HepG2 (cell line): ENCODE measurements around the gene ASXL1. TPM values are rescaled to one million over a fixed set of nuclear protein-coding genes. Genes with fewer than 3 reads are reported as not detected.

ENCODE experiments used
- BCL3 ChIP-seq: sonication (generic); formaldehyde crosslinking; IDR thresholded peaks from 2 replicates; pipeline ENCODE4 v1.5.1; 2020; ENCODE audit warnings: mild to moderate bottlenecking, missing genetic modification reagents, moderate library complexity
- BORCS8-MEF2B ChIP-seq: sonication (generic); formaldehyde crosslinking; IDR thresholded peaks from 2 replicates; pipeline ENCODE4 v1.8.0; 2022; ENCODE audit warnings: mild to moderate bottlenecking, missing genetic modification reagents
- BRD4 ChIP-seq: sonication (generic); formaldehyde crosslinking; IDR thresholded peaks from 2 replicates; pipeline ENCODE4 v1.4.0; 2020; ENCODE audit warnings: missing genetic modification reagents
- FOSL2 ChIP-seq: sonication (generic); formaldehyde crosslinking; IDR thresholded peaks from 2 replicates; pipeline ENCODE4 v1.4.0; 2020; ENCODE audit warnings: missing genetic modification reagents
- KAT2B ChIP-seq: fragments of 150-350 bp; IDR thresholded peaks from 2 replicates; pipeline ENCODE4 v1.6.1; 2014; ENCODE audit warnings: low read depth, low read length, borderline replicate concordance
- KDM5B ChIP-seq: sonication (generic); formaldehyde crosslinking; IDR thresholded peaks from 2 replicates; pipeline ENCODE4 v1.4.0; 2020; ENCODE audit warnings: missing genetic modification reagents, mild to moderate bottlenecking, borderline replicate concordance
- MYC ChIP-seq: sonication (generic); formaldehyde crosslinking; IDR thresholded peaks from 2 replicates; pipeline ENCODE4 v1.9.0; 2021; ENCODE audit warnings: missing genetic modification reagents, borderline replicate concordance
- NFE2L1 ChIP-seq: sonication (generic); formaldehyde crosslinking; IDR thresholded peaks from 2 replicates; pipeline ENCODE4 v1.4.0; 2020; ENCODE audit warnings: missing genetic modification reagents, mild to moderate bottlenecking, borderline replicate concordance
- RFXAP ChIP-seq: sonication (generic); formaldehyde crosslinking; IDR thresholded peaks from 2 replicates; pipeline ENCODE4 v1.4.0; 2020; ENCODE audit warnings: missing genetic modification reagents, borderline replicate concordance
- RXRB ChIP-seq: IDR thresholded peaks from 2 replicates; pipeline ENCODE4 v1.6.1; 2016; ENCODE audit warnings: borderline replicate concordance, missing genetic modification reagents, missing compliant biosample characterization
- SOX6 ChIP-seq, 2 experiments: fragments of 450-650 bp in 1 of 2; sonication (generic) in 1 of 2; formaldehyde crosslinking in 1 of 2; IDR thresholded peaks; 2 replicates each; pipeline versions ENCODE4 v1.4.0 to v1.6.1; 2017 to 2020; ENCODE audit warnings: antibody characterized with exemption in 1 of 2, mild to moderate bottlenecking in 1 of 2, missing genetic modification reagents in 1 of 2
- TCF7L2 ChIP-seq: IDR thresholded peaks from 2 replicates; pipeline ENCODE4 v1.6.1; 2011; ENCODE audit warnings: mild to moderate bottlenecking, low read depth, low read length, moderate library complexity
- ZBTB39 ChIP-seq: sonication (generic); formaldehyde crosslinking; IDR thresholded peaks from 2 replicates; pipeline ENCODE4 v1.5.0; 2020; ENCODE audit warnings: missing genetic modification reagents
- ZNF274 ChIP-seq: sonication (generic); formaldehyde crosslinking; IDR thresholded peaks from 2 replicates; pipeline ENCODE4 v1.5.1; 2020; ENCODE audit warnings: mild to moderate bottlenecking, missing genetic modification reagents
- ZNF331 ChIP-seq: sonication (generic); formaldehyde crosslinking; IDR thresholded peaks from 2 replicates; pipeline ENCODE4 v1.4.0; 2020; ENCODE audit warnings: missing genetic modification reagents
- ZNF776 ChIP-seq: sonication (generic); formaldehyde crosslinking; IDR thresholded peaks from 2 replicates; pipeline ENCODE4 v1.4.0; 2020; ENCODE audit warnings: mild to moderate bottlenecking, missing genetic modification reagents
- polyA plus RNA-seq, 8 experiments: library from polyadenylated mRNA; depleted of rRNA in 3 of 8; stranded (reverse) in 7 of 8; unstranded in 1 of 8; fragments of >200 nt; fragmentation: Illumina TruSeq in 4 of 8; extraction: Trizol in 4 of 8; gene quantifications; 2 replicates each; pipeline versions ENCODE4 v1.2.1 to v1.2.3, GENCODE V29; 2011 to 2016; ENCODE audit warnings: low read depth in 4 of 8, missing spikeins in 1 of 8, mixed read lengths in 1 of 8; ENCODE audit not compliant: insufficient read depth in 1 of 8
- total RNA-seq, 5 experiments: library from RNA; depleted of rRNA; stranded (reverse); fragments of >200 nt; fragmentation: Illumina TruSeq; extraction: Trizol; gene quantifications; 2 replicates each; pipeline ENCODE4 v1.2.3, GENCODE V29; 2016; ENCODE audit warnings: low read depth in 1 of 5
- TF ChIP-seq, protein P1 (sequence below): sonication (generic); formaldehyde crosslinking; conservative IDR thresholded peaks from 2 replicates; pipeline ENCODE4 v1.8.1; 2023; ENCODE audit warnings: missing genetic modification reagents
- TF ChIP-seq, protein P2 (sequence below): sonication (generic); formaldehyde crosslinking; IDR thresholded peaks from 2 replicates; pipeline ENCODE4 v1.4.0; 2020; ENCODE audit warnings: mild to moderate bottlenecking, missing genetic modification reagents
- TF ChIP-seq, protein P3 (sequence below): IDR thresholded peaks from 2 replicates; pipeline ENCODE4 v1.6.1; 2016; ENCODE audit warnings: missing compliant biosample characterization, missing genetic modification reagents, borderline replicate concordance
- TF ChIP-seq, protein P4 (sequence below): IDR thresholded peaks from 2 replicates; pipeline ENCODE4 v1.6.1; 2016; ENCODE audit warnings: low read depth, borderline replicate concordance

Gene ASXL1
- total and polyA plus RNA-seq, 2 of the 13 experiments (the other 11 are each of a cell fraction or from before 2014, with no cell fraction given): 62.1 to 74.8 TPM

GRCh38 chr20:32470025-32470861 is 112.1 kb downstream of the ASXL1 start (continued):
- 0 out of 2 replicates have a peak, but pooled peaks have one; percentile 43 for TF ChIP-seq ZBTB39 (CRISPR knock-in tag)
- peak; percentile 34; the same call in 1 of the 2 replicates for TF ChIP-seq NFE2L1 (CRISPR knock-in tag)
- TF ChIP-seq ZNF274: no peak; the same call in 1 of the 2 replicates
- TF ChIP-seq, protein P1, sequence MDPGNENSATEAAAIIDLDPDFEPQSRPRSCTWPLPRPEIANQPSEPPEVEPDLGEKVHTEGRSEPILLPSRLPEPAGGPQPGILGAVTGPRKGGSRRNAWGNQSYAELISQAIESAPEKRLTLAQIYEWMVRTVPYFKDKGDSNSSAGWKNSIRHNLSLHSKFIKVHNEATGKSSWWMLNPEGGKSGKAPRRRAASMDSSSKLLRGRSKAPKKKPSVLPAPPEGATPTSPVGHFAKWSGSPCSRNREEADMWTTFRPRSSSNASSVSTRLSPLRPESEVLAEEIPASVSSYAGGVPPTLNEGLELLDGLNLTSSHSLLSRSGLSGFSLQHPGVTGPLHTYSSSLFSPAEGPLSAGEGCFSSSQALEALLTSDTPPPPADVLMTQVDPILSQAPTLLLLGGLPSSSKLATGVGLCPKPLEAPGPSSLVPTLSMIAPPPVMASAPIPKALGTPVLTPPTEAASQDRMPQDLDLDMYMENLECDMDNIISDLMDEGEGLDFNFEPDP (CRISPR knock-in tag): 0 out of 2 replicates have a peak, but pooled peaks have one; percentile 74
- peak; percentile 23; the same call in 1 of the 2 replicates for TF ChIP-seq FOSL2 (CRISPR knock-in tag)
- peak; percentile 74 for TF ChIP-seq KDM5B (CRISPR knock-in tag)
- TF ChIP-seq SOX6 (IDR thresholded peaks at IDR 0.05): no peak
- peak; percentile 37; the same call in 1 of the 2 replicates for TF ChIP-seq SOX6 (CRISPR knock-in tag; IDR thresholded peaks at IDR 0.05)
- TF ChIP-seq, protein P2, sequence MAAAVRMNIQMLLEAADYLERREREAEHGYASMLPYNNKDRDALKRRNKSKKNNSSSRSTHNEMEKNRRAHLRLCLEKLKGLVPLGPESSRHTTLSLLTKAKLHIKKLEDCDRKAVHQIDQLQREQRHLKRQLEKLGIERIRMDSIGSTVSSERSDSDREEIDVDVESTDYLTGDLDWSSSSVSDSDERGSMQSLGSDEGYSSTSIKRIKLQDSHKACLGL (CRISPR knock-in tag): peak; percentile 68; the same call in 1 of the 2 replicates
- TF ChIP-seq TCF7L2: no peak
- 0 out of 2 replicates have a peak, but pooled peaks have one; percentile 60 for TF ChIP-seq MYC
- TF ChIP-seq, protein P3, sequence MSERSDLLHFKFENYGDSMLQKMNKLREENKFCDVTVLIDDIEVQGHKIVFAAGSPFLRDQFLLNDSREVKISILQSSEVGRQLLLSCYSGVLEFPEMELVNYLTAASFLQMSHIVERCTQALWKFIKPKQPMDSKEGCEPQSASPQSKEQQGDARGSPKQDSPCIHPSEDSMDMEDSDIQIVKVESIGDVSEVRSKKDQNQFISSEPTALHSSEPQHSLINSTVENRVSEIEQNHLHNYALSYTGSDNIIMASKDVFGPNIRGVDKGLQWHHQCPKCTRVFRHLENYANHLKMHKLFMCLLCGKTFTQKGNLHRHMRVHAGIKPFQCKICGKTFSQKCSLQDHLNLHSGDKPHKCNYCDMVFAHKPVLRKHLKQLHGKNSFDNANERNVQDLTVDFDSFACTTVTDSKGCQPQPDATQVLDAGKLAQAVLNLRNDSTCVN (CRISPR knock-in tag): no peak
- TF ChIP-seq ZNF331 (CRISPR knock-in tag): 0 out of 2 replicates have a peak, but pooled peaks have one; percentile 33
- TF ChIP-seq KAT2B: no peak
- TF ChIP-seq BORCS8-MEF2B: peak; percentile 76; the same call in 1 of the 2 replicates
- TF ChIP-seq BRD4 (CRISPR knock-in tag): peak; percentile 64
- TF ChIP-seq RFXAP (CRISPR knock-in tag): peak; percentile 61; the same call in 1 of the 2 replicates
- TF ChIP-seq, protein P4, sequence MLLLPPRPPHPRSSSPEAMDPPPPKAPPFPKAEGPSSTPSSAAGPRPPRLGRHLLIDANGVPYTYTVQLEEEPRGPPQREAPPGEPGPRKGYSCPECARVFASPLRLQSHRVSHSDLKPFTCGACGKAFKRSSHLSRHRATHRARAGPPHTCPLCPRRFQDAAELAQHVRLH: no peak
- TF ChIP-seq ZNF776: 0 out of 2 replicates have a peak, but pooled peaks have one; percentile 46
- peak; percentile 26; the same call in 1 of the 2 replicates for TF ChIP-seq RXRB (CRISPR knock-in tag)
- TF ChIP-seq BCL3 (CRISPR knock-in tag): 0 out of 2 replicates have a peak, but pooled peaks have one; percentile 23
